Gastroesophageal sphincter (tissue), 3 donors: ENCODE measurements around the gene S100A4.

Source experiments
- CTCF ChIP-seq, 4 experiments: fragments of 200-600 bp in 2 of 4; fragments of 450-650 bp in 2 of 4; sonication (generic) in 1 of 4; IDR thresholded peaks; one replicate each; pipeline ENCODE4 v1.5.1; 2017 to 2019; ENCODE audit warnings: antibody characterized with exemption in 4 of 4, mild to moderate bottlenecking in 2 of 4, moderate library complexity in 2 of 4
- EP300 ChIP-seq: sonication (generic); formaldehyde crosslinking; IDR thresholded peaks from one replicate; pipeline ENCODE4 v1.6.1; 2017; ENCODE audit warnings: antibody characterized with exemption, mild to moderate bottlenecking
- POLR2A ChIP-seq, 2 donors: fragments of 450-650 bp; IDR thresholded peaks; one replicate each; pipeline ENCODE4 v1.6.1; 2017; ENCODE audit warnings: antibody characterized with exemption in 2 of 2, mild to moderate bottlenecking in 2 of 2, moderate library complexity in 1 of 2
- POLR2AphosphoS5 ChIP-seq: sonication (generic); formaldehyde crosslinking; IDR thresholded peaks from one replicate; pipeline ENCODE4 v1.6.1; 2017; ENCODE audit warnings: antibody characterized with exemption

GRCh38 chr1:153541641-153542590 is 3.7 kb downstream of the S100A4 start:
- TF ChIP-seq CTCF (IDR thresholded peaks at IDR 0.05) (no peak), POLR2A (IDR thresholded peaks at IDR 0.05) (no peak), POLR2AphosphoS5 (no peak), EP300 (no peak)
